HG02571 (cell line): ENCODE data around the gene CRYBB1.

Experiments used
- ATAC-seq: cut with Tn5 transposase; IDR thresholded peaks from one replicate; pipeline ENCODE4 v1.9.1; 2021; ENCODE audit warnings: mild to moderate bottlenecking, moderate library complexity; ENCODE audit not compliant: unreplicated experiment

CRYBB1 gene

GRCh38 chr22:26559961-26560575 is 57.8 kb downstream of the CRYBB1 start:
- ATAC-seq: no peak

- ATAC-seq: no peak
Observed at GRCh38 chr22:26558248-26558895, 59.5 kb downstream of the CRYBB1 start.

GRCh38 chr22:26556904-26557303 is 60.9 kb downstream of the CRYBB1 start:
- no peak for ATAC-seq

- ATAC-seq: no peak
Observed at GRCh38 chr22:26555478-26555877, 62.3 kb downstream of the CRYBB1 start.

- ATAC-seq: no peak
Observed at GRCh38 chr22:26554956-26555355, 62.9 kb downstream of the CRYBB1 start.

GRCh38 chr22:26553056-26553752 is 64.6 kb downstream of the CRYBB1 start:
- no peak for ATAC-seq

GRCh38 chr22:26552466-26552865 is 65.4 kb downstream of the CRYBB1 start:
- ATAC-seq: no peak

- ATAC-seq: no peak
Observed at GRCh38 chr22:26551568-26551967, 66.3 kb downstream of the CRYBB1 start.

- ATAC-seq: no peak
Observed at GRCh38 chr22:26550498-26551033, 67.3 kb downstream of the CRYBB1 start.

- no peak for ATAC-seq
Observed at GRCh38 chr22:26549902-26550497, 67.8 kb downstream of the CRYBB1 start.
